Naive thymus-derived CD8-positive, alpha-beta T cell (primary cell): ENCODE measurements around the gene ZNF862. TPM values are rescaled to one million over a fixed set of nuclear protein-coding genes. Genes with fewer than 3 reads are reported as not detected.

ENCODE experiments used
- ATAC-seq, 2 donors: fragments of 150-1000 bp; cut with Tn5 transposase in 1 of 2; sonication (Bioruptor Pico), chemical (Tn5 transposase) in 1 of 2; 1 replicate in 1 of 2; 2 replicates in 1 of 2; pipeline ENCODE4 v1.10.0; 2021; ENCODE audit warnings: mild to moderate bottlenecking in 2 of 2, moderate library complexity in 2 of 2
- POLR2A ChIA-PET: fragments of 350-600 bp; sonication (Branson Sonifier 250); formaldehyde crosslinking; loops from one replicate; lab custom pipeline; 2021; ENCODE audit warnings: antibody characterized with exemption; lab: Charles Lee
- DNase-seq, 10 donors: peaks; one replicate each; pipeline versions ENCODE4 v3.0.0 to v3.0.0-alpha.2; 2020 to 2022
- H3K27ac Mint-ChIP-seq, 10 donors: one replicate each; pipeline ENCODE4 v1.8.0; 2020 to 2022; ENCODE audit warnings: mild to moderate bottlenecking in 10 of 10, mixed read lengths in 10 of 10, moderate library complexity in 4 of 10, inconsistent platforms in 1 of 10
- H3K27me3 Mint-ChIP-seq, 5 donors: one replicate each; pipeline ENCODE4 v1.8.0; 2021 to 2022; ENCODE audit warnings: mixed read lengths in 5 of 5
- H3K36me3 Mint-ChIP-seq, 3 donors: one replicate each; pipeline ENCODE4 v1.8.0; 2020 to 2022; ENCODE audit warnings: mixed read lengths in 3 of 3, mild to moderate bottlenecking in 2 of 3, inconsistent platforms in 1 of 3
- H3K4me1 Mint-ChIP-seq, 4 donors: one replicate each; pipeline ENCODE4 v1.8.0; 2021 to 2022; ENCODE audit warnings: mixed read lengths in 4 of 4
- H3K4me3 Mint-ChIP-seq, 10 donors: one replicate each; pipeline ENCODE4 v1.8.0; 2020 to 2022; ENCODE audit warnings: mild to moderate bottlenecking in 10 of 10, mixed read lengths in 10 of 10, moderate library complexity in 6 of 10, inconsistent platforms in 1 of 10
- H3K9me3 Mint-ChIP-seq, 9 donors: one replicate each; pipeline ENCODE4 v1.8.0; 2020 to 2022; ENCODE audit warnings: mixed read lengths in 9 of 9, mild to moderate bottlenecking in 3 of 9, inconsistent platforms in 1 of 9, moderate library complexity in 1 of 9
- polyA plus RNA-seq, 3 donors: library from polyadenylated mRNA; unstranded; fragments of 300-500 nt; fragmentation: Illumina TruSeq; gene quantifications; one replicate each; pipeline ENCODE4 v1.2.3, GENCODE V29; 2021
- total RNA-seq, 8 experiments: library from RNA in 2 of 8; stranded (reverse) in 2 of 8; gene quantifications; one replicate each; pipeline ENCODE4 v1.2.3 and lab custom pipeline; 2021 to 2026

ZNF862 gene
- total and polyA plus RNA-seq, 5 experiments from 2014 or later, result 6.1 to 88.4 (median 10.6) TPM

- POLR2A ChIA-PET, result interaction anchor here (1.0 to 13.7 kb wide), 6 partner anchors 11 to 1155 kb away, joined by 3 to 241 read pairs (median 14); partner anchors contain the start of genes ABCB8 and ZNF862
Observed at GRCh38 chr7:149872419-149873073, 34.4 kb downstream of the ZNF862 start.

GRCh38 chr7:149873074-149873969, 35.1 kb downstream of the ZNF862 start, which contains the start of gene ATP6V0E2:
Gene ATP6V0E2, plus strand, starts transcription at chr7:149873969. Its CDS starts 97 bp downstream, at chr7:149874066.
- POLR2A ChIA-PET, result interaction anchor here (0.6 to 2.8 kb wide), 6 partner anchors 8 to 642 kb away, joined by 3 to 19 read pairs (median 4); partner anchors contain the start of gene ZNF862
- peaks cover 43 to 89% (median 86%) of the 10 kb centered on the region in 4 donors for H3K4me1 Mint-ChIP-seq
- no peaks in the 10 kb centered on the region for H3K9me3 Mint-ChIP-seq
- ATAC-seq (peak; percentile 72 to 80), DNase-seq (peak; percentile 82 to 96 (median 88))
- H3K4me3 Mint-ChIP-seq, result peak within 1 kb of the TSS; percentile 84 to 96 (median 90)
- H3K27ac Mint-ChIP-seq, result peak within 1 kb of the TSS; percentile 83 to 99 (median 98)
- peaks cover 0 to 23% (median 8%) of the 10 kb centered on the region in 3 donors for H3K36me3 Mint-ChIP-seq
- H3K27me3 Mint-ChIP-seq, result no peaks in the 10 kb centered on the region

More at GRCh38 chr7:149872419-149873073, 34.4 kb downstream of the ZNF862 start:
- no peak for ATAC-seq
- peak overlapping the region; percentile 83 to 99 (median 98) for H3K27ac Mint-ChIP-seq
- peaks cover 0 to 15% (median 8%) of the 10 kb centered on the region in 3 donors for H3K36me3 Mint-ChIP-seq
- H3K4me1 Mint-ChIP-seq, result peaks cover 41 to 90% (median 87%) of the 10 kb centered on the region in 4 donors
- H3K4me3 Mint-ChIP-seq, result peak overlapping the region; percentile 84 to 96 (median 90)
- no peak for DNase-seq
- H3K27me3 Mint-ChIP-seq, result no peaks in the 10 kb centered on the region
- H3K9me3 Mint-ChIP-seq, result no peaks in the 10 kb centered on the region

GRCh38 chr7:149873970-149874643, 35.9 kb downstream of the ZNF862 start:
- DNase-seq, result no peak
- H3K36me3 Mint-ChIP-seq, result peaks cover 0 to 26% (median 8%) of the 10 kb centered on the region in 3 donors
- peak overlapping the region; percentile 72 to 96 (median 92) for H3K27ac Mint-ChIP-seq
- peaks cover 44 to 82% (median 79%) of the 10 kb centered on the region in 4 donors for H3K4me1 Mint-ChIP-seq
- POLR2A ChIA-PET, result interaction anchor here (0.6 to 2.8 kb wide), 8 partner anchors 8 to 641 kb away, joined by 3 to 19 read pairs (median 4); partner anchors contain the start of gene ZNF862
- H3K27me3 Mint-ChIP-seq, result no peaks in the 10 kb centered on the region
- no peaks in the 10 kb centered on the region for H3K9me3 Mint-ChIP-seq
- H3K4me3 Mint-ChIP-seq, result peak overlapping the region; percentile 83 to 96 (median 89)
- peak in 1 of 2 donors; percentile 26 for ATAC-seq

- no peak for DNase-seq
- Mint-ChIP-seq H3K4me3 (peak overlapping the region; percentile 83 to 96 (median 89)), H3K27me3 (no peaks in the 10 kb centered on the region), H3K36me3 (peaks cover 0 to 29% (median 10%) of the 10 kb centered on the region in 3 donors), H3K27ac (peak overlapping the region; percentile 22 to 92 (median 66)), H3K4me1 (peaks cover 43 to 79% (median 74%) of the 10 kb centered on the region in 4 donors), H3K9me3 (no peaks in the 10 kb centered on the region)
- no peak for ATAC-seq
- POLR2A ChIA-PET, result interaction anchor here (1.2 to 2.8 kb wide), 5 partner anchors 9 to 38 kb away, joined by 4 to 19 read pairs (median 4); partner anchors contain the start of gene ZNF862
Observed at GRCh38 chr7:149874644-149875028, 36.5 kb downstream of the ZNF862 start.

GRCh38 chr7:149875396-149875795, 37.2 kb downstream of the ZNF862 start:
- ATAC-seq, result no peak

GRCh38 chr7:149877890-149878522, 39.8 kb downstream of the ZNF862 start:
- no peaks in the 10 kb centered on the region for H3K27me3 Mint-ChIP-seq
- peaks cover 0 to 47% (median 10%) of the 10 kb centered on the region in 3 donors for H3K36me3 Mint-ChIP-seq

More at GRCh38 chr7:149875396-149875795, 37.2 kb downstream of the ZNF862 start:
- H3K36me3 Mint-ChIP-seq, result peaks cover 0 to 37% (median 10%) of the 10 kb centered on the region in 3 donors
- H3K9me3 Mint-ChIP-seq, result no peaks in the 10 kb centered on the region
- no peak for DNase-seq
- peaks cover 36 to 79% (median 68%) of the 10 kb centered on the region in 4 donors for H3K4me1 Mint-ChIP-seq
- peak overlapping the region; percentile 1 to 71 (median 61) for H3K27ac Mint-ChIP-seq
- POLR2A ChIA-PET, result interaction anchor here (1.2 to 2.8 kb wide), 4 partner anchors 8 to 39 kb away, joined by 4 to 19 read pairs (median 9); partner anchors contain the start of gene ZNF862
- H3K4me3 Mint-ChIP-seq, result peak overlapping the region; percentile 83 to 96 (median 89)
- no peaks in the 10 kb centered on the region for H3K27me3 Mint-ChIP-seq

GRCh38 chr7:149878523-149878921, 40.3 kb downstream of the ZNF862 start:
- POLR2A ChIA-PET, result interaction anchor here (0.6 to 1.1 kb wide), 2 partner anchors 9 to 25 kb away, joined by 4 read pairs; no protein-coding TSS in a partner anchor
- DNase-seq, result no peak
- Mint-ChIP-seq H3K4me3 (no peak overlapping the region), H3K4me1 (peaks cover 29 to 71% (median 55%) of the 10 kb centered on the region in 4 donors), H3K27me3 (no peaks in the 10 kb centered on the region), H3K9me3 (no peaks in the 10 kb centered on the region), H3K27ac (peak overlapping the region in 5 of 10 donors; percentile 18 to 69 (median 27)), H3K36me3 (peaks cover 0 to 47% (median 10%) of the 10 kb centered on the region in 3 donors)
- ATAC-seq, result no peak

More at GRCh38 chr7:149877890-149878522, 39.8 kb downstream of the ZNF862 start:
- peaks cover 25 to 68% (median 50%) of the 10 kb centered on the region in 4 donors for H3K4me1 Mint-ChIP-seq
- POLR2A ChIA-PET, result interaction anchor here (0.6 to 1.0 kb wide), 2 partner anchors 13 to 24 kb away, joined by 3 to 4 read pairs; no protein-coding TSS in a partner anchor
- no peaks in the 10 kb centered on the region for H3K9me3 Mint-ChIP-seq
- peak overlapping the region in 2 of 10 donors; percentile 22 to 48 for H3K4me3 Mint-ChIP-seq
- DNase-seq, result no peak
- no peak for ATAC-seq
- peak overlapping the region in 6 of 10 donors; percentile 22 to 78 (median 48) for H3K27ac Mint-ChIP-seq

- Mint-ChIP-seq H3K4me1 (peaks cover 29 to 66% (median 58%) of the 10 kb centered on the region in 4 donors), H3K27me3 (no peaks in the 10 kb centered on the region), H3K9me3 (no peaks in the 10 kb centered on the region), H3K4me3 (no peak overlapping the region), H3K36me3 (peaks cover 0 to 50% (median 10%) of the 10 kb centered on the region in 3 donors), H3K27ac (peak overlapping the region in 2 of 10 donors; percentile 37 to 60)
- DNase-seq (no peak), ATAC-seq (no peak)
- POLR2A ChIA-PET, result interaction anchor here (1.0 to 1.1 kb wide), 2 partner anchors 9 to 41 kb away, joined by 4 to 5 read pairs; partner anchors contain the start of gene ZNF862
Observed at GRCh38 chr7:149879271-149879743, 41.1 kb downstream of the ZNF862 start.

GRCh38 chr7:149879766-149880637, 41.8 kb downstream of the ZNF862 start:
- peaks cover 0 to 52% (median 10%) of the 10 kb centered on the region in 3 donors for H3K36me3 Mint-ChIP-seq
- H3K27ac Mint-ChIP-seq, result peak overlapping the region in 6 of 10 donors; percentile 5 to 66 (median 40)
- H3K9me3 Mint-ChIP-seq, result no peaks in the 10 kb centered on the region
- H3K4me1 Mint-ChIP-seq, result peaks cover 24 to 59% (median 51%) of the 10 kb centered on the region in 4 donors
- ATAC-seq, result no peak
- no peak for DNase-seq
- peak overlapping the region in 1 of 10 donors; percentile 34 for H3K4me3 Mint-ChIP-seq
- POLR2A ChIA-PET, result interaction anchor here (1.0 to 1.2 kb wide), 3 partner anchors 10 to 41 kb away, joined by 4 to 5 read pairs (median 4); partner anchors contain the start of gene ZNF862
- H3K27me3 Mint-ChIP-seq, result no peaks in the 10 kb centered on the region
